Nephron (organoid): Measurements from ENCODE around the gene PTX3.

Source experiments
- H3K27ac Mint-ChIP-seq, 3 experiments: 2 replicates each; pipeline ENCODE4 v1.8.0; 2020; ENCODE audit warnings: mixed read lengths in 3 of 3, mild to moderate bottlenecking in 2 of 3, moderate library complexity in 1 of 3
- H3K27me3 Mint-ChIP-seq: 2 replicates; pipeline ENCODE4 v1.8.0; 2021; ENCODE audit warnings: low read depth, mild to moderate bottlenecking, moderate library complexity, mixed read lengths
- H3K36me3 Mint-ChIP-seq: 2 replicates; pipeline ENCODE4 v1.8.0; 2020; ENCODE audit warnings: low read depth, mixed read lengths
- H3K4me1 Mint-ChIP-seq: 2 replicates; pipeline ENCODE4 v1.8.0; 2020; ENCODE audit warnings: mixed read lengths
- H3K4me3 Mint-ChIP-seq, 3 experiments: 2 replicates each; pipeline ENCODE4 v1.8.0; 2020; ENCODE audit warnings: mild to moderate bottlenecking in 3 of 3, mixed read lengths in 3 of 3, moderate library complexity in 2 of 3
- H3K9me3 Mint-ChIP-seq: 2 replicates; pipeline ENCODE4 v1.8.0; 2020; ENCODE audit warnings: mixed read lengths
- TF ChIP-seq, protein P1 (sequence below), 3 experiments: fragments of 200-600 bp; sonication (generic); IDR thresholded peaks; one replicate each; pipeline ENCODE4 v1.5.0; 2021; ENCODE audit warnings: antibody characterized with exemption in 3 of 3; ENCODE audit not compliant: unreplicated experiment in 3 of 3

The PTX3 gene

DNA sequence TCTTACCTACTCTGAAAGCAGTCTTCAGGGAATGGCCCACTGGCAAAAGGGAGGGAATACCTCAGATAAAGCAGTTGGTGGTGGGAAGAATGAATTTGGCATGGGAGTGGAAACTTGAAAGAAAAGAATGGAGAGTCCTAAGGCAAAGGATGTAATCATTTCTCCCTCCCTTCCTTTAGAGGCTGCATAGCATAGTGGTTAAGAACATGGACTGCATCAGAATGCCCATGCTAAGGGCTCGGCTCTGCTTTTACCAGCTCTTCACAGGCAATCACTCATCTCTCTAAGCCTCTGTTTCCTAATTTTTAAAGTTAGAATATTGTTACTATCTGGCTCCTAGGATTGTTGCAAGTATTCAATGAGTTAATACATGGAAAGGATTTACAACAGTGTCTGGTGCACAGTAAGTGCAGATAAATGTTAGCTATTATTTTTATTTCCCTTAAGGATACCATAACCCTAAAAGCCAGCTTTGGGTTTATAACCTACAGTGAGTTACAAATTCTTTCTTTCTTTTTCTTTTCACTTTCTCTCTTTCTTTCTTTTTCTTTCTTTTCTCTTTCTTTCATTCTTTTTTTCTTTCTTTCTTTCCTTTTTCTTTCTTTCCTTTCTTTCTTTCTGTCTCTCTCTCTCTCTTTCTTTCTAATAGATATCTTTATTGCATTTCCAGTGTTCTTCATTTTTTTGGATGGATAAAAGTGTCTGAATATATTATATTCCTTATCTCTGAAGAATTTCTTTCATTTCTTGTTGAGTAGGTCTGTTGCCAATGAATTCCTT lies 43.0 kb downstream of the PTX3 start:
- peaks cover 5% of the 10 kb centered on the region for H3K9me3 Mint-ChIP-seq
- no peak overlapping the region for H3K27ac Mint-ChIP-seq
- no peaks in the 10 kb centered on the region for H3K4me1 Mint-ChIP-seq
- no peaks in the 10 kb centered on the region for H3K27me3 Mint-ChIP-seq
- H3K4me3 Mint-ChIP-seq = no peak overlapping the region
- TF ChIP-seq, protein P1, sequence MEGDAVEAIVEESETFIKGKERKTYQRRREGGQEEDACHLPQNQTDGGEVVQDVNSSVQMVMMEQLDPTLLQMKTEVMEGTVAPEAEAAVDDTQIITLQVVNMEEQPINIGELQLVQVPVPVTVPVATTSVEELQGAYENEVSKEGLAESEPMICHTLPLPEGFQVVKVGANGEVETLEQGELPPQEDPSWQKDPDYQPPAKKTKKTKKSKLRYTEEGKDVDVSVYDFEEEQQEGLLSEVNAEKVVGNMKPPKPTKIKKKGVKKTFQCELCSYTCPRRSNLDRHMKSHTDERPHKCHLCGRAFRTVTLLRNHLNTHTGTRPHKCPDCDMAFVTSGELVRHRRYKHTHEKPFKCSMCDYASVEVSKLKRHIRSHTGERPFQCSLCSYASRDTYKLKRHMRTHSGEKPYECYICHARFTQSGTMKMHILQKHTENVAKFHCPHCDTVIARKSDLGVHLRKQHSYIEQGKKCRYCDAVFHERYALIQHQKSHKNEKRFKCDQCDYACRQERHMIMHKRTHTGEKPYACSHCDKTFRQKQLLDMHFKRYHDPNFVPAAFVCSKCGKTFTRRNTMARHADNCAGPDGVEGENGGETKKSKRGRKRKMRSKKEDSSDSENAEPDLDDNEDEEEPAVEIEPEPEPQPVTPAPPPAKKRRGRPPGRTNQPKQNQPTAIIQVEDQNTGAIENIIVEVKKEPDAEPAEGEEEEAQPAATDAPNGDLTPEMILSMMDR (IDR thresholded peaks at IDR 0.05; ENCODE audit: unreplicated experiment in 3 of 3) = no peak
- peaks cover 5% of the 10 kb centered on the region for H3K36me3 Mint-ChIP-seq

DNA sequence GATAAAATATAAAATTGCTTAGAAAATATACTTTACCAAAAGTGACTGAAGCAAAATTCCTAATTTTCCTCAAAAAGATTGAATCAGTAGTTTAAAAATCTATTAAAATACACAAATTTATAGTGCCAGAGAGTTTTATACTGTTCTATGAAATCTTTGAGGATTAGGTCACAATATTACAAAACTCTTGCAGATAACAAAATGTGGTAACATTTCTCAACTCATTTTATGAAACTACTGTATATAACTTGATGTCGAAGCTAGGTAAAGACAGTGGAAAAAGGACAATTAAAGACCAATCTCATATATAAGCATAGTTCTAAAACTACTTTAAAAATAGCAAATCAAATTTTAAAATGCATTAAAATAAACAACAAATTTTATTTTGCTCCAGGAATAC lies 50.7 kb downstream of the PTX3 start:
- H3K27ac Mint-ChIP-seq = no peak overlapping the region
- H3K9me3 Mint-ChIP-seq = peaks cover 4% of the 10 kb centered on the region
- H3K27me3 Mint-ChIP-seq = peaks cover 4% of the 10 kb centered on the region
- H3K4me3 Mint-ChIP-seq = no peak overlapping the region
- peaks cover 5% of the 10 kb centered on the region for H3K36me3 Mint-ChIP-seq
- TF ChIP-seq, protein P1 (IDR thresholded peaks at IDR 0.05; ENCODE audit: unreplicated experiment in 3 of 3) = no peak
- no peaks in the 10 kb centered on the region for H3K4me1 Mint-ChIP-seq

DNA sequence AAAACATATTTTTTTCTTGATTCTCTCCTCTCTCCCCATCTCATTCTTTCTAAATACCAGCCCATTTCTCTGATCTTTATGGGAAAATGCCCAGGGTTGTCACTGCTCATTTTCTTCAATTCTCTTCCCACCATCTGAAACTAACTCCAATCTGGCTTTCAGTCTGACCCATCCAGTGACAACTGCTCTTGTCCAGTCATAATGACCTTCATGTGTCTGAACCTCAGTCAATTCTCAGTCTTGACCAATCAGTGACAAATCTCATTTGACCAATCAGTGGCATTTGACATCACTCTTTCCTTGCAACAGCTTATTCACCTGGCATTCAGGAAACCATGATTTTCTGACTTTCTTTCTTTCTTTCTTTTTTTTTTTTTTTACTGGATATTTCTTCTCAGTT lies 51.5 kb downstream of the PTX3 start:
- TF ChIP-seq, protein P1 (IDR thresholded peaks at IDR 0.05; ENCODE audit: unreplicated experiment in 3 of 3) = no peak
- Mint-ChIP-seq H3K27ac (no peak overlapping the region), H3K36me3 (no peaks in the 10 kb centered on the region), H3K9me3 (no peaks in the 10 kb centered on the region), H3K4me1 (no peaks in the 10 kb centered on the region), H3K27me3 (peaks cover 4% of the 10 kb centered on the region), H3K4me3 (no peak overlapping the region)

DNA sequence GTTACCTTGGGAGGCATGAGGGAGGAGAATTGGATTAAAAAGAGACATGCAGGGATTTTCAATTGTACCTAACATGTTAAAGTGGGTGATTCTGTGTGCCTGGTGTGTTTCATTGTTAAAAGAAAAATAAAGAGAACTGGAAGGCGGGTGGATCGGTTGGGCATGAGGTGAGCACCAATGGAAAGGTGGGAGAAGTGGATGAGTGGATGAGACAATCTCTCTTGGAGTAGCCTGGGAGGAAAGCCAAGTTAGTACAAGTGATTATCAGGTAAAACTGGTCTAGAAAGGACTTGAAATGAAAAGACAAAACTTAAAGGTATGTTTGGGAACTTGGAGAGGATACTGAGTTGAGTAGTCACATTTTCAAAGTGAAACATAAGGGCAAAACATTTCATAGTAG lies 54.5 kb downstream of the PTX3 start:
- no peaks in the 10 kb centered on the region for H3K9me3 Mint-ChIP-seq
- H3K4me3 Mint-ChIP-seq = no peak overlapping the region
- peaks cover 4% of the 10 kb centered on the region for H3K27me3 Mint-ChIP-seq

More for the DNA sequence above, 54.5 kb downstream of the PTX3 start:
- TF ChIP-seq, protein P1 (IDR thresholded peaks at IDR 0.05; ENCODE audit: unreplicated experiment in 3 of 3) = no peak
- peaks cover 17% of the 10 kb centered on the region for H3K4me1 Mint-ChIP-seq
- no peaks in the 10 kb centered on the region for H3K36me3 Mint-ChIP-seq
- no peak overlapping the region for H3K27ac Mint-ChIP-seq
